Measurements from ENCODE around the gene ZNF350.
"Not testable (repeated sequence)": the region's sequence is repeated elsewhere in the genome, so short reads cannot be mapped to it uniquely, and the experiment has no call there.

ZNF350 gene

GRCh38 chr19:51986309-51987291, at the start of gene ZNF350:
Gene ZNF350 (minus strand): TSS chr19:51986840. CDS start chr19:51974360, 12,480 bp downstream.
- Histone ChIP-seq H3K27me3 (ENCODE audit: control insufficient read depth in 1 of 2, insufficient read depth in 2 of 2, low read length in 2 of 2) (no peaks in the 10 kb centered on the region), H3K36me3 (ENCODE audit: control insufficient read depth in 2 of 2, insufficient read depth in 2 of 2, low read length in 2 of 2) (no peaks in the 10 kb centered on the region), H3K4me1 (ENCODE audit: control insufficient read depth, insufficient read depth, low read length) (peaks cover 5% of the 10 kb centered on the region), H3K27ac (ENCODE audit: low read length) (peak within 1 kb of the TSS; percentile 58), H3K4me3 (ENCODE audit: low read length in 2 of 2) (peak within 1 kb of the TSS; percentile 100), H3K9me3 (ENCODE audit: control insufficient read depth in 2 of 2, low read length in 2 of 2) (peaks cover 0 to 11% of the 10 kb centered on the region in 2 donors), H3K9ac (ENCODE audit: low read length in 2 of 2) (peak within 1 kb of the TSS; percentile 96 to 99)

GRCh38 chr19:52034051-52034728, 47.5 kb upstream of the ZNF350 start:
- Histone ChIP-seq H3K4me3 (ENCODE audit: low read length in 2 of 2) (peak overlapping the region in 1 of 2 donors; percentile 38), H3K36me3 (ENCODE audit: control insufficient read depth in 2 of 2, insufficient read depth in 2 of 2, low read length in 2 of 2) (peaks cover 46 to 61% of the 10 kb centered on the region in 2 donors), H3K9me3 (ENCODE audit: control insufficient read depth in 2 of 2, low read length in 2 of 2) (peaks cover 34 to 59% of the 10 kb centered on the region in 2 donors), H3K4me1 (ENCODE audit: control insufficient read depth, insufficient read depth, low read length) (no peaks in the 10 kb centered on the region), H3K27me3 (ENCODE audit: control insufficient read depth in 1 of 2, insufficient read depth in 2 of 2, low read length in 2 of 2) (no peaks in the 10 kb centered on the region), H3K27ac (ENCODE audit: low read length) (no peak overlapping the region), H3K9ac (ENCODE audit: low read length in 2 of 2) (no peak overlapping the region)

GRCh38 chr19:52028780-52029123, 42.1 kb upstream of the ZNF350 start:
- peaks cover 8 to 20% of the 10 kb centered on the region in 2 donors for H3K9me3 ChIP-seq (ENCODE audit: control insufficient read depth in 2 of 2, low read length in 2 of 2)
- H3K36me3 ChIP-seq (ENCODE audit: control insufficient read depth in 2 of 2, insufficient read depth in 2 of 2, low read length in 2 of 2): peaks cover 14 to 18% of the 10 kb centered on the region in 2 donors

GRCh38 chr19:52028027-52028779, 41.6 kb upstream of the ZNF350 start, which contains the start of gene ZNF614:
Gene ZNF614 (minus strand): TSS chr19:52028379. CDS start chr19:52025745, 2,634 bp downstream.
- no peaks in the 10 kb centered on the region for H3K27me3 ChIP-seq (ENCODE audit: control insufficient read depth in 1 of 2, insufficient read depth in 2 of 2, low read length in 2 of 2)
- peak within 1 kb of the TSS; percentile 98 to 99 for H3K9ac ChIP-seq (ENCODE audit: low read length in 2 of 2)
- peaks cover 18% of the 10 kb centered on the region in 2 donors for H3K36me3 ChIP-seq (ENCODE audit: control insufficient read depth in 2 of 2, insufficient read depth in 2 of 2, low read length in 2 of 2)
- H3K9me3 ChIP-seq (ENCODE audit: control insufficient read depth in 2 of 2, low read length in 2 of 2): peaks cover 5 to 14% of the 10 kb centered on the region in 2 donors
- peak within 1 kb of the TSS; percentile 99 for H3K4me3 ChIP-seq (ENCODE audit: low read length in 2 of 2)
- H3K27ac ChIP-seq (ENCODE audit: low read length): peak within 1 kb of the TSS; percentile 93
- H3K4me1 ChIP-seq (ENCODE audit: control insufficient read depth, insufficient read depth, low read length): peaks cover 7% of the 10 kb centered on the region

More at GRCh38 chr19:52028780-52029123, 42.1 kb upstream of the ZNF350 start:
- peak overlapping the region; percentile 99 for H3K4me3 ChIP-seq (ENCODE audit: low read length in 2 of 2)
- H3K27ac ChIP-seq (ENCODE audit: low read length): peak overlapping the region; percentile 93
- no peaks in the 10 kb centered on the region for H3K27me3 ChIP-seq (ENCODE audit: control insufficient read depth in 1 of 2, insufficient read depth in 2 of 2, low read length in 2 of 2)
- H3K9ac ChIP-seq (ENCODE audit: low read length in 2 of 2): peak overlapping the region; percentile 98 to 99
- H3K4me1 ChIP-seq (ENCODE audit: control insufficient read depth, insufficient read depth, low read length): peaks cover 7% of the 10 kb centered on the region

- not testable (repeated sequence) for H3K27ac ChIP-seq (ENCODE audit: low read length); H3K27me3 ChIP-seq (ENCODE audit: control insufficient read depth in 1 of 2, insufficient read depth in 2 of 2, low read length in 2 of 2); H3K9ac ChIP-seq (ENCODE audit: low read length in 2 of 2); H3K9me3 ChIP-seq (ENCODE audit: control insufficient read depth in 2 of 2, low read length in 2 of 2); H3K4me3 ChIP-seq (ENCODE audit: low read length in 2 of 2); H3K4me1 ChIP-seq (ENCODE audit: control insufficient read depth, insufficient read depth, low read length)
- peaks cover 16 to 20% of the 10 kb centered on the region in 2 donors for H3K36me3 ChIP-seq (ENCODE audit: control insufficient read depth in 2 of 2, insufficient read depth in 2 of 2, low read length in 2 of 2)
These were observed 39.8 kb upstream of the ZNF350 start for GRCh38 chr19:52026255-52026990.

- not testable (repeated sequence) for H3K9me3 ChIP-seq (ENCODE audit: control insufficient read depth in 2 of 2, low read length in 2 of 2); H3K27me3 ChIP-seq (ENCODE audit: control insufficient read depth in 1 of 2, insufficient read depth in 2 of 2, low read length in 2 of 2); H3K4me3 ChIP-seq (ENCODE audit: low read length in 2 of 2); H3K27ac ChIP-seq (ENCODE audit: low read length); H3K4me1 ChIP-seq (ENCODE audit: control insufficient read depth, insufficient read depth, low read length); H3K9ac ChIP-seq (ENCODE audit: low read length in 2 of 2)
- H3K36me3 ChIP-seq (ENCODE audit: control insufficient read depth in 2 of 2, insufficient read depth in 2 of 2, low read length in 2 of 2): peaks cover 35 to 38% of the 10 kb centered on the region in 2 donors
These were observed 37.8 kb upstream of the ZNF350 start for GRCh38 chr19:52024478-52024877.

GRCh38 chr19:52022193-52022592, 35.6 kb upstream of the ZNF350 start:
- Histone ChIP-seq H3K36me3 (ENCODE audit: control insufficient read depth in 2 of 2, insufficient read depth in 2 of 2, low read length in 2 of 2) (peaks cover 42 to 52% of the 10 kb centered on the region in 2 donors), H3K4me3 (ENCODE audit: low read length in 2 of 2) (no peak overlapping the region), H3K4me1 (ENCODE audit: control insufficient read depth, insufficient read depth, low read length) (peaks cover 3% of the 10 kb centered on the region), H3K27me3 (ENCODE audit: control insufficient read depth in 1 of 2, insufficient read depth in 2 of 2, low read length in 2 of 2) (no peaks in the 10 kb centered on the region), H3K27ac (ENCODE audit: low read length) (no peak overlapping the region), H3K9ac (ENCODE audit: low read length in 2 of 2) (no peak overlapping the region), H3K9me3 (ENCODE audit: control insufficient read depth in 2 of 2, low read length in 2 of 2) (peaks cover 6 to 9% of the 10 kb centered on the region in 2 donors)

GRCh38 chr19:52020506-52020905, 33.9 kb upstream of the ZNF350 start:
- no peak overlapping the region for H3K9ac ChIP-seq (ENCODE audit: low read length in 2 of 2)
- no peaks in the 10 kb centered on the region for H3K27me3 ChIP-seq (ENCODE audit: control insufficient read depth in 1 of 2, insufficient read depth in 2 of 2, low read length in 2 of 2)
- H3K27ac ChIP-seq (ENCODE audit: low read length): no peak overlapping the region
- no peak overlapping the region for H3K4me3 ChIP-seq (ENCODE audit: low read length in 2 of 2)
- no peaks in the 10 kb centered on the region for H3K4me1 ChIP-seq (ENCODE audit: control insufficient read depth, insufficient read depth, low read length)
- H3K36me3 ChIP-seq (ENCODE audit: control insufficient read depth in 2 of 2, insufficient read depth in 2 of 2, low read length in 2 of 2): peaks cover 59 to 68% of the 10 kb centered on the region in 2 donors
- H3K9me3 ChIP-seq (ENCODE audit: control insufficient read depth in 2 of 2, low read length in 2 of 2): peaks cover 6 to 9% of the 10 kb centered on the region in 2 donors

GRCh38 chr19:52010674-52011073, 24.0 kb upstream of the ZNF350 start:
- Histone ChIP-seq H3K27ac (ENCODE audit: low read length) (no peak overlapping the region), H3K4me3 (ENCODE audit: low read length in 2 of 2) (no peak overlapping the region), H3K36me3 (ENCODE audit: control insufficient read depth in 2 of 2, insufficient read depth in 2 of 2, low read length in 2 of 2) (peaks cover 8 to 9% of the 10 kb centered on the region in 2 donors), H3K4me1 (ENCODE audit: control insufficient read depth, insufficient read depth, low read length) (peaks cover 10% of the 10 kb centered on the region), H3K9ac (ENCODE audit: low read length in 2 of 2) (no peak overlapping the region), H3K9me3 (ENCODE audit: control insufficient read depth in 2 of 2, low read length in 2 of 2) (no peaks in the 10 kb centered on the region), H3K27me3 (ENCODE audit: control insufficient read depth in 1 of 2, insufficient read depth in 2 of 2, low read length in 2 of 2) (no peaks in the 10 kb centered on the region)

Measured in stomach smooth muscle (tissue), 2 donors.